Panc1 (cell line): ENCODE data around the gene LRP11. TPM values are rescaled to one million over a fixed set of nuclear protein-coding genes. Genes with fewer than 3 reads are reported as not detected.

Experiments used
- ATAC-seq: fragments of 200-7000 bp; cut with Tn5 transposase; 2 replicates; pipeline ENCODE4 v1.9.1; 2020; ENCODE audit warnings: mild to moderate bottlenecking, moderate library complexity
- BruUV-seq: library from RNA; stranded (reverse); fragments of 400-500 nt; replicated peaks from 2 replicates; lab custom pipeline; 2021; lab: Mats Ljungman, UMichigan
- CTCF ChIA-PET: fragments of 300-600 bp; sonication (Branson Sonifier 250); formaldehyde crosslinking; loops from one replicate; lab custom pipeline; 2022; ENCODE audit warnings: antibody characterized with exemption; lab: Charles Lee
- POLR2A ChIA-PET: fragments of 300-600 bp; sonication (Branson Sonifier 250); formaldehyde crosslinking; loops from one replicate; lab custom pipeline; 2022; ENCODE audit warnings: antibody characterized with exemption; lab: Charles Lee
- DNase-seq: peaks from one replicate; pipeline ENCODE4 v3.0.0-alpha.2; 2010; ENCODE audit warnings: low read depth, low spot score
- H3K27ac ChIP-seq: 2 replicates; pipeline ENCODE4 v1.5.1; 2011; ENCODE audit warnings: mild to moderate bottlenecking, low read length, inconsistent platforms
- H3K27me3 ChIP-seq: fragments of 200-500 bp; sonication (Bioruptor generic); 2 replicates; pipeline ENCODE4 v1.6.0; 2014; ENCODE audit warnings: low read length, inconsistent platforms; ENCODE audit not compliant: control insufficient read depth, insufficient read depth
- H3K36me3 ChIP-seq: fragments of 200-500 bp; sonication (Bioruptor generic); 2 replicates; pipeline ENCODE4 v1.5.1; 2014; ENCODE audit warnings: inconsistent platforms, mild to moderate bottlenecking, low read length, moderate library complexity; ENCODE audit not compliant: control insufficient read depth, insufficient read depth
- H3K4me1 ChIP-seq: 2 replicates; pipeline ENCODE4 v1.5.1; 2011; ENCODE audit warnings: inconsistent platforms, mild to moderate bottlenecking, low read length, moderate library complexity; ENCODE audit not compliant: control insufficient read depth, insufficient read depth
- H3K4me3 ChIP-seq, 2 experiments: 2 replicates each; pipeline ENCODE4 v1.5.1; 2011 to 2012; ENCODE audit warnings: low read depth in 2 of 2, low read length in 2 of 2, mild to moderate bottlenecking in 2 of 2, inconsistent platforms in 1 of 2, moderate library complexity in 1 of 2
- H3K9me3 ChIP-seq: fragments of 200-500 bp; sonication (Bioruptor generic); 2 replicates; pipeline ENCODE4 v1.5.1; 2014; ENCODE audit warnings: low read depth, mild to moderate bottlenecking, inconsistent platforms, low read length, moderate library complexity; ENCODE audit not compliant: control insufficient read depth, insufficient read depth
- CTCF ChIP-seq: fragments of 450-650 bp; IDR thresholded peaks from 2 replicates; pipeline ENCODE4 v1.5.1; 2017; ENCODE audit warnings: mild to moderate bottlenecking
- POLR2AphosphoS5 ChIP-seq: IDR thresholded peaks from 2 replicates; pipeline ENCODE4 v1.6.1; 2012; ENCODE audit warnings: mild to moderate bottlenecking, low read depth, low read length, moderate library complexity
- SIN3A ChIP-seq: IDR thresholded peaks from 2 replicates; pipeline ENCODE4 v1.6.1; 2012; ENCODE audit warnings: low read depth, mild to moderate bottlenecking, low read length, moderate library complexity, borderline replicate concordance; ENCODE audit not compliant: insufficient read depth
- TCF7L2 ChIP-seq: IDR thresholded peaks from 2 replicates; pipeline ENCODE4 v1.6.1; 2011; ENCODE audit warnings: mild to moderate bottlenecking, low read depth, low read length, inconsistent platforms
- in situ Hi-C: cut with HindIII; loops from 2 replicates; pipeline ENCODE4 v1.10.0; 2016; ENCODE audit warnings: low sequenced_read_pairs, low pct_unique_long_range_greater_than_20kb
- intact Hi-C: fragments of 100-400 bp; cut with micrococcal nuclease; formaldehyde crosslinking; loops from one replicate; pipeline ENCODE4 v1.10.0; 2022; ENCODE audit not compliant: unreplicated experiment
- total RNA-seq: library from RNA; stranded (reverse); gene quantifications from one replicate; pipeline ENCODE4 v1.2.1, GENCODE V29; 2021; ENCODE audit not compliant: unreplicated experiment
- TF ChIP-seq, protein P1 (sequence below), 2 experiments: IDR thresholded peaks; 2 replicates each; pipeline ENCODE4 v1.6.1; 2011 to 2012; ENCODE audit warnings: low read depth in 2 of 2, control low read depth in 1 of 2, low read length in 1 of 2, mild to moderate bottlenecking in 1 of 2, moderate library complexity in 1 of 2; ENCODE audit not compliant: insufficient read depth in 1 of 2

LRP11 gene
- total RNA-seq, 1 experiment from 2014 or later: 151 TPM

- H3K4me1 ChIP-seq: 0 out of 2 replicates have a peak, but pooled peaks cover 3% of the 10 kb centered on the region
- peaks cover 12% of the 10 kb centered on the region for H3K36me3 ChIP-seq
- no peak overlapping the region for H3K27ac ChIP-seq
- no peaks in the 10 kb centered on the region for H3K27me3 ChIP-seq
- intact Hi-C loops: no loop called here
- DNase-seq: no peak
- POLR2A ChIA-PET: interaction anchor here (0.6 kb wide), 1 partner anchor 305 kb away, joined by 3 read pairs; no protein-coding TSS in a partner anchor
- H3K4me3 ChIP-seq: no peak overlapping the region
- ATAC-seq: 0 out of 2 replicates have a peak, but pooled peaks have one; percentile 48
- in situ Hi-C loops: no loop called here
- no peak for TF ChIP-seq SIN3A
- no peak for TF ChIP-seq CTCF
- no peak for TF ChIP-seq POLR2AphosphoS5
- TF ChIP-seq, protein P1, sequence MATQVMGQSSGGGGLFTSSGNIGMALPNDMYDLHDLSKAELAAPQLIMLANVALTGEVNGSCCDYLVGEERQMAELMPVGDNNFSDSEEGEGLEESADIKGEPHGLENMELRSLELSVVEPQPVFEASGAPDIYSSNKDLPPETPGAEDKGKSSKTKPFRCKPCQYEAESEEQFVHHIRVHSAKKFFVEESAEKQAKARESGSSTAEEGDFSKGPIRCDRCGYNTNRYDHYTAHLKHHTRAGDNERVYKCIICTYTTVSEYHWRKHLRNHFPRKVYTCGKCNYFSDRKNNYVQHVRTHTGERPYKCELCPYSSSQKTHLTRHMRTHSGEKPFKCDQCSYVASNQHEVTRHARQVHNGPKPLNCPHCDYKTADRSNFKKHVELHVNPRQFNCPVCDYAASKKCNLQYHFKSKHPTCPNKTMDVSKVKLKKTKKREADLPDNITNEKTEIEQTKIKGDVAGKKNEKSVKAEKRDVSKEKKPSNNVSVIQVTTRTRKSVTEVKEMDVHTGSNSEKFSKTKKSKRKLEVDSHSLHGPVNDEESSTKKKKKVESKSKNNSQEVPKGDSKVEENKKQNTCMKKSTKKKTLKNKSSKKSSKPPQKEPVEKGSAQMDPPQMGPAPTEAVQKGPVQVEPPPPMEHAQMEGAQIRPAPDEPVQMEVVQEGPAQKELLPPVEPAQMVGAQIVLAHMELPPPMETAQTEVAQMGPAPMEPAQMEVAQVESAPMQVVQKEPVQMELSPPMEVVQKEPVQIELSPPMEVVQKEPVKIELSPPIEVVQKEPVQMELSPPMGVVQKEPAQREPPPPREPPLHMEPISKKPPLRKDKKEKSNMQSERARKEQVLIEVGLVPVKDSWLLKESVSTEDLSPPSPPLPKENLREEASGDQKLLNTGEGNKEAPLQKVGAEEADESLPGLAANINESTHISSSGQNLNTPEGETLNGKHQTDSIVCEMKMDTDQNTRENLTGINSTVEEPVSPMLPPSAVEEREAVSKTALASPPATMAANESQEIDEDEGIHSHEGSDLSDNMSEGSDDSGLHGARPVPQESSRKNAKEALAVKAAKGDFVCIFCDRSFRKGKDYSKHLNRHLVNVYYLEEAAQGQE (IDR thresholded peaks at IDR 0.05; ENCODE audit: insufficient read depth in 1 of 2, low read depth in 2 of 2, low read length in 1 of 2): no peak
- CTCF ChIA-PET: interaction anchor here (0.6 kb wide), 1 partner anchor 35 kb away, joined by 4 read pairs; no protein-coding TSS in a partner anchor
- no TSS peak for BruUV-seq
- no peaks in the 10 kb centered on the region; the same call in 1 of the 2 replicates for H3K9me3 ChIP-seq
Observed at GRCh38 chr6:149831308-149831820, 32.8 kb downstream of the LRP11 start.

- no peak overlapping the region for H3K27ac ChIP-seq
- ChIA-PET CTCF (no interaction called here), POLR2A (no interaction called here)
- DNase-seq (no peak), ATAC-seq (0 out of 2 replicates have a peak, but pooled peaks have one; percentile 24)
- TF ChIP-seq POLR2AphosphoS5 (no peak), TCF7L2 (no peak), CTCF (no peak), SIN3A (no peak)
- TF ChIP-seq, protein P1 (IDR thresholded peaks at IDR 0.05; ENCODE audit: insufficient read depth in 1 of 2, low read depth in 2 of 2, low read length in 1 of 2): no peak
- in situ Hi-C loops: no loop called here
- H3K4me3 ChIP-seq: no peak overlapping the region
- no peaks in the 10 kb centered on the region for H3K27me3 ChIP-seq
- intact Hi-C loops: no loop called here
- H3K4me1 ChIP-seq: 0 out of 2 replicates have a peak, but pooled peaks cover 3% of the 10 kb centered on the region
- BruUV-seq: no TSS peak
- H3K9me3 ChIP-seq: no peaks in the 10 kb centered on the region; the same call in 1 of the 2 replicates
- peaks cover 12% of the 10 kb centered on the region for H3K36me3 ChIP-seq
Observed at GRCh38 chr6:149830731-149831307, 33.3 kb downstream of the LRP11 start.
